OCI-LY1 (cell line): Measurements from ENCODE around the gene TMEM40.
"Not testable (repeated sequence)": the region's sequence is repeated elsewhere in the genome, so short reads cannot be mapped to it uniquely, and the experiment has no call there.

Experiments used
- EZH2 ChIP-seq: fragments of 200-600 bp; sonication (generic), shearing (Covaris generic); IDR thresholded peaks from 2 replicates; pipeline ENCODE4 v1.8.0; 2017; ENCODE audit warnings: borderline replicate concordance, mixed run types, mild to moderate bottlenecking, antibody characterized with exemption, low read length, moderate library complexity, mixed read lengths
- TF ChIP-seq, protein P1 (sequence below): fragments of 200-600 bp; sonication (generic), shearing (Covaris generic); IDR thresholded peaks from 2 replicates; pipeline ENCODE4 v1.5.1; 2017; ENCODE audit warnings: mild to moderate bottlenecking, antibody characterized with exemption, low read length, moderate library complexity, mixed read lengths

DNA sequence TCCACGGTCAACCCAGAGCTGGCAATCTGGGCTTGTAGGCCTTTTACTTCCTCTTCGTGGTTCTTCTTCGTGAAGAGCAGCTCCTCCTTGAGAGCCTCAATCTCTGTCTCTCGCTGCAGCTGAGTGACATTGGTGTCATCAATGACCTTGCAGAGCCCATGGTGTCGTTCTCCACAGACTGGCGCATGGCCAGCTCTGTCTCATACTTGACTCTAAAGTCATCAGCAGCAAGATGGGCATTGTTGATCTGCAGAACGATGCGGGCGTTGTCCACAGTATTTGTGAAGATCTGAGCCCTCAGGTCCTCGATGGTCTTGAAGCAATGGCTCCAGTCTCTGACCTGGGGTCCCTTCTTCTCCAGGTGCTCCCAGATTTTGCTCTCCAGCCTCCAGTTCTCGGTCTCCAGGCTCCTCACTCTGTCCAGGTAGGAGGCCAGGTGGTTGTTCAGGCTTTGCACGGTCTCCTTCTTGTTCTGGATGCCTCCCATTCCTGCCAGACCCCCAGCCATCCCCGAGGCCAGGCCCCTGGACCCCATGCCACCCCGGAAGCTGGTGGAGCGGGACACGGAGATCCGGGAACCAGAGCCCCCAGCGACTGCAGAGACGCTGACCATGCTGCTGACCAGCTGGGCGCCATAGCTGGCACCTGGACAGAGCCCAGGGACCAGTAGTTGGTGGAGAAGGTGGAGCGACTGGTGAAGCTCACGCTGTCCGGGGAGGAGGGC is 29.1 kb upstream of the TMEM40 start:
- TF ChIP-seq, protein P1, sequence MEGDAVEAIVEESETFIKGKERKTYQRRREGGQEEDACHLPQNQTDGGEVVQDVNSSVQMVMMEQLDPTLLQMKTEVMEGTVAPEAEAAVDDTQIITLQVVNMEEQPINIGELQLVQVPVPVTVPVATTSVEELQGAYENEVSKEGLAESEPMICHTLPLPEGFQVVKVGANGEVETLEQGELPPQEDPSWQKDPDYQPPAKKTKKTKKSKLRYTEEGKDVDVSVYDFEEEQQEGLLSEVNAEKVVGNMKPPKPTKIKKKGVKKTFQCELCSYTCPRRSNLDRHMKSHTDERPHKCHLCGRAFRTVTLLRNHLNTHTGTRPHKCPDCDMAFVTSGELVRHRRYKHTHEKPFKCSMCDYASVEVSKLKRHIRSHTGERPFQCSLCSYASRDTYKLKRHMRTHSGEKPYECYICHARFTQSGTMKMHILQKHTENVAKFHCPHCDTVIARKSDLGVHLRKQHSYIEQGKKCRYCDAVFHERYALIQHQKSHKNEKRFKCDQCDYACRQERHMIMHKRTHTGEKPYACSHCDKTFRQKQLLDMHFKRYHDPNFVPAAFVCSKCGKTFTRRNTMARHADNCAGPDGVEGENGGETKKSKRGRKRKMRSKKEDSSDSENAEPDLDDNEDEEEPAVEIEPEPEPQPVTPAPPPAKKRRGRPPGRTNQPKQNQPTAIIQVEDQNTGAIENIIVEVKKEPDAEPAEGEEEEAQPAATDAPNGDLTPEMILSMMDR: not testable (repeated sequence)
- not testable (repeated sequence) for TF ChIP-seq EZH2
